NCI-H345 (cell line): Measurements from ENCODE around the gene FAM50B.
"Not testable (repeated sequence)": the region's sequence is repeated elsewhere in the genome, so short reads cannot be mapped to it uniquely, and the experiment has no call there.

Experiments used
- DNase-seq: peaks from one replicate; lab custom pipeline; 2025; lab: John Stamatoyannopoulos, UW

Gene FAM50B

GRCh38 chr6:3849681-3850450, 693 bp downstream of the FAM50B start:
- DNase-seq = no peak

GRCh38 chr6:3850451-3851203, 1.5 kb downstream of the FAM50B start:
- no peak for DNase-seq

GRCh38 chr6:3851839-3852238, 2.7 kb downstream of the FAM50B start:
- no peak for DNase-seq

GRCh38 chr6:3852391-3852790, 3.2 kb downstream of the FAM50B start:
- no peak for DNase-seq

- DNase-seq = no peak
These were observed 6.7 kb downstream of the FAM50B start for GRCh38 chr6:3855866-3856265.

- DNase-seq = no peak
These were observed 7.4 kb downstream of the FAM50B start for GRCh38 chr6:3856576-3856975.

GRCh38 chr6:3857468-3858456, 8.6 kb downstream of the FAM50B start:
- no peak for DNase-seq

GRCh38 chr6:3859878-3860552, 10.8 kb downstream of the FAM50B start:
- no peak for DNase-seq

GRCh38 chr6:3861424-3861823, 12.3 kb downstream of the FAM50B start:
- no peak for DNase-seq

GRCh38 chr6:3862038-3862437, 12.9 kb downstream of the FAM50B start:
- no peak for DNase-seq

GRCh38 chr6:3863322-3863721, 14.1 kb downstream of the FAM50B start:
- DNase-seq = not testable (repeated sequence)

- no peak for DNase-seq
These were observed 16.3 kb downstream of the FAM50B start for GRCh38 chr6:3865463-3865862.

- no peak for DNase-seq
These were observed 18.7 kb downstream of the FAM50B start for GRCh38 chr6:3867641-3868502.

- DNase-seq = no peak
These were observed 19.4 kb downstream of the FAM50B start for GRCh38 chr6:3868544-3868943.

GRCh38 chr6:3869284-3869631, 20.1 kb downstream of the FAM50B start:
- DNase-seq = no peak

- DNase-seq = no peak
These were observed 20.7 kb downstream of the FAM50B start for GRCh38 chr6:3869632-3870527.

- no peak for DNase-seq
These were observed 21.4 kb downstream of the FAM50B start for GRCh38 chr6:3870528-3870925.

- no peak for DNase-seq
These were observed 22.3 kb downstream of the FAM50B start for GRCh38 chr6:3871515-3871914.

- DNase-seq = no peak
These were observed 22.8 kb downstream of the FAM50B start for GRCh38 chr6:3871939-3872338.

- no peak for DNase-seq
These were observed 23.2 kb downstream of the FAM50B start for GRCh38 chr6:3872370-3872854.
